Middle frontal gyrus (tissue), 1 donor: Measurements from ENCODE around the gene RPS19BP1.

ENCODE experiments used
- DNase-seq: peaks from one replicate; pipeline ENCODE4 v3.0.0-alpha.2; 2015; ENCODE audit warnings: low spot score; ENCODE audit errors: extremely low spot score

The RPS19BP1 gene

GRCh38 chr22:39559456-39560105 lies 27.0 kb upstream of the RPS19BP1 start:
- no peak for DNase-seq

DNA sequence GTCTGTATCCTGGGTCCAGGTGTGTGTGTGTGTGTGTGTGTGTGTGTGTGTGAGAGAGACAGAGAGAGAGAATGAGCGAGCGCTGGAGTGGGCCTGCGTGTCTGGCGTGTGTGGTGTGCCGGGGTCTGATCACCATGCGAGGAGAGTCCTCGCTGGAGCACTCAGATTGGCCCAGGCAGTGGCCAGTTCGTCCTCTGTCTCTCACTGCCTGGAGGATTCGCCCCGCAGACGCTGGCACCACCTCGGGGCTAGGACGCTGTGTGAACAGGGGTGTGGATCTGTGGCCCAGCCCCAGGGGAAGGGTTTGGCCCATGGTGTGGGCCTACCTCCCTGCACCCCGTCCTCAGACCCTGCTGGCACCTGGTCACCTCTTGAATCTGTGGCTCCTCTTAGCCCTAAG lies 26.4 kb upstream of the RPS19BP1 start:
- no peak for DNase-seq

DNA sequence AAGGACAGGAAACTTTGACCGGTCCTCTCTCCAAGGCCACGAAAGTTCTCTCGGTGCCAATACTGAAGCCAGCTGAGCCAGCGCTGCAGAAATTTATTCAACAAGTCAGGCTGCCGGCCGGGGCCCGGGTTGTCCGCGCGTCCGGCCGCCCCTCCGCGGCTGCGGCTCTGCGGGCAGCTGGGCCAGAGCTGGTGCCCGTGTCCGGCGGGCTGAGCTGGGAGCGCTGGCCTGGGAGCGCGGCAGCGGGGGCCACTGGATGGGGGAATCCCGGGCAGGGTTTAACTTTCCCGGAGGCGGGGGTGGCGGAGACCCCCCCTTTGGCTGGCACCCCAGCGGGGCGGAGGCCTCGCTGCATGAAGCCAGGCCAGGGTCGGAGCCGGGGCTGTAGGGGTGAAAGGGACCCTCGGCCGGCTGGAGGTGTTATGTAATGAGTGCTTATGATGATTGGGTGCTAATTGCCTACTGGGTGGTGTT lies 25.7 kb upstream of the RPS19BP1 start:
- no peak for DNase-seq

DNA sequence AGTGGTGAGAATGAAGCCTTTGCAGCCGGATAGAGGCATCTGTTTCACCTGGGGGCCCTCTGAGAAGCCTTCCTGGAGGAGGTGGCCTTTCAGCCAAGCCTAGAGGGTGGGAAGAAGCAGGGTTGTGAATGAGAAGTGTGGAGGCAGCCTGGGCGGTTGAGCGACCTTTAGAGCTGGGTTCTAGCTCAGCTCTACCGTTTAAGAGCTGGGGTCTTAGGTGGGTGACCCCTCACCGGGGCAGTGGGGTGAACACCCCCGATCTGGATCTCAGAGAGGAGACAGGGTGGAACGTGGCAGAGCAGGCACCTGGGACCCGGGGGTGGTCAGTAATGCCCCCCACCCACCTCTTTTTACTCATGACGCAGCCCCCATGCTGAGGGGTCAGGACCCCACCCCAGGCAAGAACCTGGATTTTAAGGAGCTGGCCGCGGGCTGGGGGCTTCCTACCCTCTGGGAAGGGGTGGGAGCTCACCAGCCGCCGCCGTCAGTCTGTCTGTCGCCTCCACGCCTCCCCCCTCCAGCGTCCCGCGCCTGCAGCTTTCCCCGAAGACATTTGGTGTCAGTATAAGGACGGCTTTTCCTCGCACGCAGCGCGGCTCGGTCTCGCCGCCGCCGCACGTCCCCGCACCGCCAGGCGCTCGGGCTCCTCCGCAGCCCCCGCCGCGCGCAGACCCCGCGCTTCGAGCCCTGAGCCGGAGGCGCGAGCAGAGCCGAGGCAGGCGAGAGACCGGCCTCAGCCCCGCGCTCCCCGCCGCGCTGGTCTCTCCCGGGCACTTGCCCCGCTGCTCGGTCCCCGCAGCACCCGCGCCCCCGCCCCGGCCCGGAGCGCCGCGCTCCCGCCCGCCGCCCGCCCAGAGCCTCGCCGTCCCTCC lies 24.7 kb upstream of the RPS19BP1 start:
- DNase-seq, result peak; percentile 9

- no peak for DNase-seq
Measured at GRCh38 chr22:39554151-39554550, 21.6 kb upstream of the RPS19BP1 start.

DNA sequence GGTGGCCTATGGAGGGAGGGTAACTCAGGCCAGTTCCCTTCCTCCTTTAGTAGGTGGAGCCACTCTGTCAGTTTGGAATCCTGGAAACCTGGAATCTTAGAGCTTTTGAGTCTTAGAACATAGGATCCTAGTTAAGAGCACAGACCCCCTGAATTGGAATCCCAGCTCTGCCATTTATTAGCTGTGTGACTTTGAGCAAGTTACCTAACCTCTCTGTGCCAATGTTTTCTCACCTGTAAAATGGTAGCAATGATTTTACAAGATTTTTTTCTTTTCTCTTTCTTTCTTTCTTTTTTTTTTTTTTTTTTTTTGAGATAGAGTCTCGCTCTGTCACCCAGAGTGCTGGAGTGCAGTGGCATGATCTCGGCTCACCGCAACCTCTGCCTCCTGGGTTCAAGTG lies 20.9 kb upstream of the RPS19BP1 start:
- DNase-seq, result no peak

DNA sequence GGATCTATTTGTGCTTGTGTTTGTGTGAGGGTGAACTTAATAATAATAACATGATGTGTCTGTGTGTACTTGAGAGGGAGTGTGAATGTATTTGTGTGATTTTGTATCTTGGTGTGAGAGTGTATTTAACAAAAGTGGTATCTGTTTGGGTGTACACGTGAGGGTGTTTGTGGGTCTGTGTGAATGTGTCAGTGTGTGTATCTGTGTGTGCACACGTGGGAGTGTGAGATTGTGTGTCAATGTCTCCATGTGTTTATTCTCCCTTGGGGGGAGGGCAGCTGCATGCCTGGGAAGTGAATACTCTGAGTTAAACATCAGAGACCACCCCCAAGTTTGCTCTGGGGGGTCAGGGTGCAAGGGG lies 15.0 kb upstream of the RPS19BP1 start:
- no peak for DNase-seq

DNA sequence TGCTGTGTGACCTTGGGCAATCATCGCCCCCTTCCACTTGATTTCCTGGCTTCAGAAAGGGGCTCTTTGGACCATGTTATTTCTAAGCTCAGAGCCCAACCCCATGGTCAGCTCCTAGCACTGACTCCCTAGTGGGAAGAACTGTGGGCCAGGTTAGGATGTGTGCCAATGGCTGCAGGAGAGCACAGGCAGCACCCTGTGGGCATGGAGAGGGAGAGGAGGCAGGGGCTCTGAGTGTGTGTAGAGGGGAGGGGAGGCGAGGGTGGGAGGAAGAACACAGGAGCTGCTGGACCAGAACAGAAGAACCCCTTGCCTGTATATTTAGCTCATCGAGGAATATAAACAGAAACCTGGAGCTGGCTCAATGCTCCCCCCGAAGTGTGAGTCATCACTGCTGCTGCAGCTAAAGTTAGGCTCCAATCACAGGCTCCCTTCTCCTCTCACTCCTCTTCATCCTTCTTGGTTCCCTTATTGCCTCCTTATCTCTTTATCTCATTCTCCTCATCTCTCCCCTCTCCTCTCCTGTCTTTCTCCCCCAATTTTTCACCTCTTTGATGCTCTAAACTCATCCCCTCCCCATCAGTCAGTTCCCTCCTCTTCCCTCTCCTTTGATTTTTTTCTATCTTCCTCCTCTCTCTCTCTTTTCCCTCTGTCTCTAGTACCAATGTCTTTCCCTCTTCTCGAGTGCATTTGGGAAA lies 14.5 kb upstream of the RPS19BP1 start:
- DNase-seq, result peak; percentile 62

GRCh38 chr22:39545386-39546365 lies 13.1 kb upstream of the RPS19BP1 start:
- no peak for DNase-seq

DNA sequence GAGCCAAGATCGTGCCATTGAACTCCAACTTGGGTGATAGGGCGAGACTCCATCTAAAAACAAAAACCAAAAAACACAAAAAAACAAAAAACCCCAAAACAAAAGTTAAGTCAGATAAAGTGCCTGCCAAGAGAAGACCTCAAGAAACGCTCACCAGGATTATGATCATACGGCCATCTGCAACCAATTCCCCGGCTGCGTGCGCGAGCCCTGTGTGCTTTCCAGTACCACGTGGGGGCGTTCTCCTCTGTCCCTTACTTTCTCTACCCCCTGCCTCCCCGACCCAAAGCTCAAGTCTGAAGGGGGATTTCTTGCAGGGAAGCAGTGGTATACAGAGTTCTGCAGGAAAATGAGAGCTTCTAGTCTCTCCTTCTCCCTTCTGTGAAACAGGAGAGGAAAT lies 10.5 kb upstream of the RPS19BP1 start:
- DNase-seq, result no peak

DNA sequence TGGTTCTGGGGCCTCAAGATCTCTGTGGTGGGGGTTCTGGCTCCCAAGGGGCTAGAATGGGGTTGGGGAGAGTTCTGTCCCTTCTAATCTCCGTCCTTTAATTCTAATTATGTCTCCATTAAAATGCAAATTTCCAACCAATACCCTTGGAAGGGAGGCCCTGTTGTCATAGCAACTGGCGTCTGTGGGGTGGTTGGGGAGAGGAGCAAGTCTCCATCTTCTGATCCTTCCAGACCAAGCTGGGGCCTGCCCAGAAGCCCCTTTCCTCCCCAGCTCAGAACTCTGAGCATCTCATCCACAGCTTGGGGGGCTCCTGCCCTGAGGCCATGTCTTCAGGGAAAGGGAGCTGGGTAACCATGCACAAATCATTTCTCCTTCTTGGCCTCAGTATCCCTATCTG lies 5.4 kb upstream of the RPS19BP1 start:
- no peak for DNase-seq

- DNase-seq, result no peak
Measured at GRCh38 chr22:39536711-39537110, 4.2 kb upstream of the RPS19BP1 start.

DNA sequence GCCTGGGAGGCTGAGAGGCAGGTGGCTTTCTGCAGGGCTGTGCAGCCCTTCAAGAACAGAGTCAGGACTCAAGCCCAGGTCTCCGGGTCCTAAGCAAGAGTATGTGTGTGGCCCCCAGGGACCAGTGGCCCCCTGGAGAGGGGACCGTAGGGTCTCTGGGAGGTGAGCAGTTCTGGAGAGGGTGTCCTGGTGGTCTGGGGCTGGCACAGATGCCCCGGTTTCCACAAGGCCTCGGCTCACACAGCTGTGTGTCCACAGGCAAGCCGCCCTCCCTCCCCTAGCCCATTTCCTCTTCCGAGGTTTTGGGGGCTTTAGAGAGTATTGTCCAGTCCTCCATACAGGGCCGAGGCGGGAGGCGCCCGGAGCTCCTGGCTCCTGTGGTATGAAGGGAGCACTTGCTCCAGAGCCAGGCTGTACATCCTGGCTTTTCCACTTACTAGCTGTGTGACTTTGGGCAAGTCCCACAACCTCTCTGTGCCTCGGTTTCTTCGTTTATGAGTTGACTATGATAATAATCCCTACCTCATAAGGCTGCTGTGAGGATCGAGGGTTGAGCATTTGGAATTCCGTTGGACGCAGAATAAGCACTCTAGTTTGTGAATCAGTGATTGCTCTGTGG lies 3.4 kb upstream of the RPS19BP1 start:
- DNase-seq, result no peak

DNA sequence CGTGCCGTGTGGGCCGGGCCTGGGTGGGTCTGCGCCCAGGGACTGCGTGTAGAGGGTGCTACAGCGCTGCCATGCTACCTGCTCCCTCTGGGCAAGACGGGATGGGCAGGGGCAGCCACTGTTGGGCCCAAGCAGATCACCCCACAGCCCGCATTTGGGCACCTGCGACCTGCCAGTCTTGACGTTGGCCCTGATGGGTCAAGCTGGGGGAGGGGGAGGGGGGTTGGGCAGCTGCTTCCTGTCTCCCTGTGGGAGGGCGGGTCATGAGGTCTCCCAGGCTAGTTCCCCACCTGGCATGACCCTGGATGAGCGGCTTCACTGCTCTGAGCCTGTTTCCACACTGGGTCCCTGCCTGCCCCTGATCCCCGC lies 2.8 kb upstream of the RPS19BP1 start:
- DNase-seq, result no peak

- DNase-seq, result no peak
Measured at GRCh38 chr22:39534591-39535356, 2.2 kb upstream of the RPS19BP1 start.

DNA sequence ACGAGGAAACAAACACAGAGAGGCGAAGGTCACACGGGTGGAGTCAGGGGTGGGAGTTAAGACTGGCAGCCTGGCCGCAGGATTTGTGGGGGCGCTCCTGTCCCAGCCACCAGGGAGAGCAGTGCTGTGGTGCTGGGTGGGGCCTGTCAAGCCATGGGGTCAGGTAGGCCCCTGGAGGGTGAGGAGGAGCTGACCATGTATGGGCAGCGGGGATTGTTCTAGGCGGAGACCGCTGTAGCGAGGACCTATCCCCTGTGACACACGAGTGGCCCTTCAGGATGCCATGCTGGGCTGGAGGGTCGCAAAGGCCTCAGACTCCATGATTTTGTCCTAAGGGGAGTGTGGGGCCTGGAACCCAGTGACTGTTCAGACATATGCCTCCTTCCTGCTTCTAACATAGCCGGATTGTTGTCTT lies 1.6 kb upstream of the RPS19BP1 start:
- DNase-seq, result no peak

- no peak for DNase-seq
Measured at GRCh38 chr22:39530692-39531331, 1.7 kb downstream of the RPS19BP1 start.

GRCh38 chr22:39530116-39530515 lies 2.4 kb downstream of the RPS19BP1 start:
- no peak for DNase-seq

DNA sequence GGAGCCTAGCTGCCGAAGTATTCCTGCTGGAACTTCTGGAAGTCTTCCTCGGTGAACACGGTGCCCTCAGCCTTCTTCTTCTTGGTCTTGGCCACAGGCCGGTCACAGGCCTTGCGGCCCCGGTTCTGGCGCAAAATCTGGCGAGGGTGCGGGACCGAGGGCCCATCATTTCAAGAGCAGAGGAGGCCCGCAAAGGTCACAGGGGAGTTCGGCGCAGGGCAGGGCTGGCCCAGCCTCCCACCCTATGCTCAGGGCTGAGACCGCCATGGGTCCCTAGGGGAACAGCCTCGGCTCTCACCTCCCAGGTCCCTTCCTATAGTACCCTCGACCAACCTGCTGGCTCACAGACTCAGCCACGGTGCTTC lies 3.1 kb downstream of the RPS19BP1 start:
- no peak for DNase-seq
